Activated CD4-positive, alpha-beta memory T cell treated with anti-CD3 and anti-CD28 coated beads, Interleukin-2, amount 10 ng/mL, durations not matched to agents 7 days and 5 days (primary cell): Measurements from ENCODE around the gene TPPP3. TPM values are rescaled to one million over a fixed set of nuclear protein-coding genes. Genes with fewer than 3 reads are reported as not detected.
"Not testable (repeated sequence)": the region's sequence is repeated elsewhere in the genome, so short reads cannot be mapped to it uniquely, and the experiment has no call there.

Source experiments
- CTCF ChIA-PET: fragments of 350-600 bp; sonication (Branson Sonifier 250); formaldehyde crosslinking; loops from one replicate; lab custom pipeline; 2021; ENCODE audit warnings: antibody characterized with exemption, inconsistent platforms; lab: Charles Lee
- POLR2A ChIA-PET: fragments of 350-600 bp; sonication (Branson Sonifier 250); formaldehyde crosslinking; loops from one replicate; lab custom pipeline; 2021; ENCODE audit warnings: antibody characterized with exemption; lab: Charles Lee
- DNase-seq: peaks from one replicate; pipeline ENCODE4 v3.0.0-alpha.2; 2020
- H3K27ac Mint-ChIP-seq: one replicate; pipeline ENCODE4 v1.8.0; 2021; ENCODE audit warnings: mild to moderate bottlenecking, mixed read lengths
- H3K27me3 Mint-ChIP-seq: one replicate; pipeline ENCODE4 v1.8.0; 2021; ENCODE audit warnings: mixed read lengths
- H3K36me3 Mint-ChIP-seq: one replicate; pipeline ENCODE4 v1.8.0; 2021; ENCODE audit warnings: low read depth, mixed read lengths
- H3K4me1 Mint-ChIP-seq: one replicate; pipeline ENCODE4 v1.8.0; 2021; ENCODE audit warnings: mixed read lengths
- H3K4me3 Mint-ChIP-seq: one replicate; pipeline ENCODE4 v1.8.0; 2021; ENCODE audit warnings: mild to moderate bottlenecking, mixed read lengths
- H3K9me3 Mint-ChIP-seq: one replicate; pipeline ENCODE4 v1.8.0; 2021; ENCODE audit warnings: mixed read lengths
- total RNA-seq, 2 experiments: library from RNA; stranded (reverse); gene quantifications; one replicate each; pipeline ENCODE4 v1.2.3, GENCODE V29; 2021

TPPP3 gene
- total RNA-seq, 2 experiments from 2014 or later, result not detected

GRCh38 chr16:67389911-67390815 lies 3.1 kb downstream of the TPPP3 start:
- no peaks in the 10 kb centered on the region for H3K36me3 Mint-ChIP-seq
- no peak for DNase-seq
- H3K27me3 Mint-ChIP-seq, result peaks cover 39% of the 10 kb centered on the region
- H3K27ac Mint-ChIP-seq, result no peak overlapping the region
- ChIA-PET POLR2A (no interaction called here), CTCF (interaction anchor here (0.6 to 1.0 kb wide), 2 partner anchors 57 to 129 kb away, joined by 3 read pairs; no protein-coding TSS in a partner anchor)
- peaks cover 5% of the 10 kb centered on the region for H3K4me1 Mint-ChIP-seq
- no peak overlapping the region for H3K4me3 Mint-ChIP-seq
- no peaks in the 10 kb centered on the region for H3K9me3 Mint-ChIP-seq

- Mint-ChIP-seq H3K27ac (no peak overlapping the region), H3K9me3 (no peaks in the 10 kb centered on the region), H3K27me3 (peaks cover 30% of the 10 kb centered on the region), H3K4me3 (no peak overlapping the region), H3K36me3 (no peaks in the 10 kb centered on the region), H3K4me1 (no peaks in the 10 kb centered on the region)
- DNase-seq, result no peak
- POLR2A ChIA-PET, result no interaction called here
- CTCF ChIA-PET, result interaction anchor here (1.0 to 1.2 kb wide), 3 partner anchors 10 to 57 kb away, joined by 3 to 6 read pairs (median 5); no protein-coding TSS in a partner anchor
These were observed 4.7 kb downstream of the TPPP3 start for GRCh38 chr16:67388591-67388990.

GRCh38 chr16:67388191-67388590 lies 5.1 kb downstream of the TPPP3 start:
- CTCF ChIA-PET, result interaction anchor here (1.0 to 1.2 kb wide), 3 partner anchors 10 to 56 kb away, joined by 3 to 6 read pairs (median 5); no protein-coding TSS in a partner anchor
- Mint-ChIP-seq H3K27ac (no peak overlapping the region), H3K27me3 (peaks cover 29% of the 10 kb centered on the region), H3K9me3 (no peaks in the 10 kb centered on the region), H3K4me1 (no peaks in the 10 kb centered on the region), H3K36me3 (no peaks in the 10 kb centered on the region), H3K4me3 (no peak overlapping the region)
- DNase-seq, result no peak
- POLR2A ChIA-PET, result no interaction called here

GRCh38 chr16:67387479-67388079 lies 5.7 kb downstream of the TPPP3 start:
- peaks cover 24% of the 10 kb centered on the region for H3K27me3 Mint-ChIP-seq
- no peaks in the 10 kb centered on the region for H3K36me3 Mint-ChIP-seq
- no peak overlapping the region for H3K27ac Mint-ChIP-seq
- POLR2A ChIA-PET, result no interaction called here
- no peak overlapping the region for H3K4me3 Mint-ChIP-seq
- H3K4me1 Mint-ChIP-seq, result no peaks in the 10 kb centered on the region
- H3K9me3 Mint-ChIP-seq, result no peaks in the 10 kb centered on the region
- CTCF ChIA-PET, result interaction anchor here (1.0 to 1.2 kb wide), 2 partner anchors 11 to 35 kb away, joined by 3 to 5 read pairs; no protein-coding TSS in a partner anchor
- no peak for DNase-seq

GRCh38 chr16:67386861-67387455 lies 6.3 kb downstream of the TPPP3 start:
- H3K4me1 Mint-ChIP-seq, result no peaks in the 10 kb centered on the region
- peaks cover 21% of the 10 kb centered on the region for H3K27me3 Mint-ChIP-seq
- DNase-seq, result no peak
- ChIA-PET POLR2A (no interaction called here), CTCF (no interaction called here)
- H3K4me3 Mint-ChIP-seq, result no peak overlapping the region
- no peak overlapping the region for H3K27ac Mint-ChIP-seq
- H3K9me3 Mint-ChIP-seq, result no peaks in the 10 kb centered on the region
- H3K36me3 Mint-ChIP-seq, result no peaks in the 10 kb centered on the region

GRCh38 chr16:67384778-67385510 lies 8.4 kb downstream of the TPPP3 start:
- peaks cover 20% of the 10 kb centered on the region for H3K27me3 Mint-ChIP-seq
- no peak overlapping the region for H3K4me3 Mint-ChIP-seq
- no peak for DNase-seq
- no peaks in the 10 kb centered on the region for H3K36me3 Mint-ChIP-seq
- no peaks in the 10 kb centered on the region for H3K9me3 Mint-ChIP-seq
- ChIA-PET CTCF (interaction anchor here (1.0 to 1.6 kb wide), 2 partner anchors 15 kb away, joined by 3 to 4 read pairs; no protein-coding TSS in a partner anchor), POLR2A (interaction anchor here (0.8 kb wide), 1 partner anchor 234 kb away, joined by 3 read pairs; the partner anchor contains the start of gene B3GNT9)
- no peak overlapping the region for H3K27ac Mint-ChIP-seq
- no peaks in the 10 kb centered on the region for H3K4me1 Mint-ChIP-seq

GRCh38 chr16:67383284-67383683 lies 10.0 kb downstream of the TPPP3 start:
- Mint-ChIP-seq H3K27me3 (peaks cover 17% of the 10 kb centered on the region), H3K4me1 (no peaks in the 10 kb centered on the region), H3K9me3 (no peaks in the 10 kb centered on the region), H3K4me3 (no peak overlapping the region), H3K36me3 (no peaks in the 10 kb centered on the region), H3K27ac (no peak overlapping the region)
- POLR2A ChIA-PET, result no interaction called here
- CTCF ChIA-PET, result interaction anchor here (1.2 kb wide), 1 partner anchor 10 kb away, joined by 3 read pairs; no protein-coding TSS in a partner anchor
- DNase-seq, result no peak

GRCh38 chr16:67378642-67379041 lies 14.7 kb downstream of the TPPP3 start:
- Mint-ChIP-seq H3K27me3 (peaks cover 22% of the 10 kb centered on the region), H3K27ac (no peak overlapping the region), H3K9me3 (no peaks in the 10 kb centered on the region), H3K36me3 (no peaks in the 10 kb centered on the region), H3K4me1 (no peaks in the 10 kb centered on the region), H3K4me3 (no peak overlapping the region)
- POLR2A ChIA-PET, result no interaction called here
- DNase-seq, result no peak
- CTCF ChIA-PET, result no interaction called here

- DNase-seq, H3K4me3 Mint-ChIP-seq, H3K4me1 Mint-ChIP-seq, H3K36me3 Mint-ChIP-seq, H3K9me3 Mint-ChIP-seq, CTCF ChIA-PET, H3K27ac Mint-ChIP-seq: not testable (repeated sequence)
- POLR2A ChIA-PET, result interaction anchor here (0.7 kb wide), 1 partner anchor 24 kb away, joined by 3 read pairs; no protein-coding TSS in a partner anchor
- H3K27me3 Mint-ChIP-seq, result peaks cover 18% of the 10 kb centered on the region
These were observed 17.3 kb downstream of the TPPP3 start for GRCh38 chr16:67376012-67376411.

GRCh38 chr16:67372664-67373063 lies 20.6 kb downstream of the TPPP3 start:
- Mint-ChIP-seq H3K27ac (no peak overlapping the region), H3K36me3 (no peaks in the 10 kb centered on the region), H3K27me3 (peaks cover 14% of the 10 kb centered on the region), H3K4me3 (no peak overlapping the region), H3K9me3 (no peaks in the 10 kb centered on the region), H3K4me1 (no peaks in the 10 kb centered on the region)
- DNase-seq, result no peak
- CTCF ChIA-PET, result no interaction called here
- POLR2A ChIA-PET, result no interaction called here

- Mint-ChIP-seq H3K9me3 (no peaks in the 10 kb centered on the region), H3K27ac (no peak overlapping the region), H3K27me3 (peaks cover 15% of the 10 kb centered on the region), H3K4me3 (no peak overlapping the region), H3K4me1 (peaks cover 2% of the 10 kb centered on the region), H3K36me3 (no peaks in the 10 kb centered on the region)
- ChIA-PET POLR2A (interaction anchor here (0.7 kb wide), 1 partner anchor 537 kb away, joined by 3 read pairs; no protein-coding TSS in a partner anchor), CTCF (no interaction called here)
- DNase-seq, result no peak
These were observed 22.6 kb downstream of the TPPP3 start for GRCh38 chr16:67370661-67371060.

GRCh38 chr16:67364600-67365235 lies 28.6 kb downstream of the TPPP3 start:
- ChIA-PET POLR2A (no interaction called here), CTCF (interaction anchor here (0.7 to 0.8 kb wide), 2 partner anchors 35 to 86 kb away, joined by 3 to 4 read pairs; no protein-coding TSS in a partner anchor)
- no peak overlapping the region for H3K4me3 Mint-ChIP-seq
- H3K36me3 Mint-ChIP-seq, result no peaks in the 10 kb centered on the region
- H3K4me1 Mint-ChIP-seq, result peaks cover 7% of the 10 kb centered on the region
- no peaks in the 10 kb centered on the region for H3K9me3 Mint-ChIP-seq
- no peak for DNase-seq
- H3K27me3 Mint-ChIP-seq, result peaks cover 23% of the 10 kb centered on the region
- no peak overlapping the region for H3K27ac Mint-ChIP-seq
